ENCODE data around the gene FPR2. TPM values are rescaled to one million over a fixed set of nuclear protein-coding genes. Genes with fewer than 3 reads are reported as not detected.
A peak's percentile ranks its signal among the peaks of the same experiment; 100 is the strongest.
"Not testable (repeated sequence)": the region's sequence is repeated elsewhere in the genome, so short reads cannot be mapped to it uniquely, and the experiment has no call there.

The FPR2 gene
- total RNA-seq, 2 experiments from 2014 or later, result not detected

DNA sequence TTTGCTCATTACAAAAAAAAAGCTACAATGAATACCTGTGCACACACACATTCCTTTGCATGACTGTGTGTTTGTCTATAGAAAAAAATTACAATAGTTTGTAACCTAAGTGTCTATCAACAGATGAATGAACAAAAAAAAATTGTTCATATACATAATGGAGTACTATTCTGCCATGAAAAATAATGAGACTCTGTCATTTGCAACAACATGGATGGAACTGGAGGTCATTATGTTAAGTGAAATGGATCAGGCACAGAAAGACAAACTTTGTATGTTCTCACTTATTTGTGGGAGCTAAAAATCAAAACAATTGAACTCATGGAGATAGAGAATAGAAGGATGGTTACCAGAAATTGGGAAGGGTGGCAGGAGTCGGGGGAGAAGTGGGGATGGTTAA lies 15.6 kb downstream of the FPR2 start:
- CTCF ChIA-PET, result interaction anchor here (0.7 to 3.0 kb wide), 4 partner anchors 9 to 119 kb away, joined by 3 to 18 read pairs (median 4); no protein-coding TSS in a partner anchor
- not testable (repeated sequence) for H3K36me3 Mint-ChIP-seq (ENCODE audit: low read depth); DNase-seq; H3K4me3 Mint-ChIP-seq; H3K9me3 Mint-ChIP-seq; H3K4me1 Mint-ChIP-seq (ENCODE audit: low read depth); H3K27ac Mint-ChIP-seq
- intact Hi-C loops (cut with micrococcal nuclease), result loop anchor here (2.0 to 5.0 kb wide), 2 partner anchors 114 to 304 kb away; no protein-coding TSS in a partner anchor
- peaks cover 65% of the 10 kb centered on the region for H3K27me3 Mint-ChIP-seq (ENCODE audit: low read depth)

DNA sequence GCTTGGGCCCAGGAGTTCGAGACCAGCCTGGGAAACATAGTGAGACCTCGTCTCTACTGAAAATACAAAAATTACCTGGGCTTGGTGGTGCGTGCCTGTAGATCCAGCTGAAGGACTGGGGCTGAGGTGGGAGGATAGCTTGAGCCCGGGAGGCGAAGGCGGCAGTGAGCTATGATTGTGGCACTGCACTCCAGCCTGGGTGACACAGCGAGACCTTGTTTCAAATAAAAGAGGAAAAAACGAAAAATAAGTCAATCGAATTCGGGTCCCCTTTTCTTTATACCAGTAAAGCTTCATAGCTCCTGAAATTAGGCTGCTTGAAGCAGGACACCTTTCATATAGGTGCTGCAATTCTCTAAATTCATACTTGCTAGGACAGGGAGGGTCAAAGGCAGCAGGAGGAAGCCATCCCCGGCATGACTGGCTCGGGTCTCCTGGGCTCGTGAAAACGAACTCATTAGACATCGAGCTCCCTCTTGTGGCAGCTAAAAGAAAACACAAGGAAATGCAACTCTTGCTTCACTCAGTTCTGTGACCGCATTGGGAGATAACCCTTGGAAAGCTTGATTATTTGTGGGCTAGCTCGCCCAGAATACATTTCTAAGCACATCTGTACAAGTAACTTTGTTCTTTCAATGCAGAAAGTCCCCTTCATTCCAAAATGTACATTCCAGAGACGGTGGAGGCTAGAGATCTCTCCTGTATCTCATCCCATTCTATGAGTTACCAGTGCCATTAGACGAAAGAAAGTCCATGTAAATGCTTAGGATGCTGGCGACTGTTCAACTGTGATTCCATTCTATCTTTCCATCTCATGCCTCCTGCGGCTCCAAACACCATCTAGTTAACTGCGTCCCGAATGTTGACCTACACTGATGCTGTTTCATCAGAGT lies 16.8 kb downstream of the FPR2 start:
- no peaks in the 10 kb centered on the region for H3K4me1 Mint-ChIP-seq (ENCODE audit: low read depth)
- H3K4me3 Mint-ChIP-seq, result no peak overlapping the region
- H3K36me3 Mint-ChIP-seq (ENCODE audit: low read depth), result no peaks in the 10 kb centered on the region
- H3K27ac Mint-ChIP-seq, result no peak overlapping the region
- CTCF ChIA-PET, result interaction anchor here (0.6 to 3.0 kb wide), 17 partner anchors 10 to 1203 kb away, joined by 3 to 18 read pairs (median 3); partner anchors contain the start of gene VSIG10L
- DNase-seq, result peak; percentile 49
- H3K9me3 Mint-ChIP-seq, result no peaks in the 10 kb centered on the region
- H3K27me3 Mint-ChIP-seq (ENCODE audit: low read depth), result peaks cover 62% of the 10 kb centered on the region
- intact Hi-C loops (cut with micrococcal nuclease), result loop anchor here (2.0 to 5.0 kb wide), 2 partner anchors 116 to 305 kb away; no protein-coding TSS in a partner anchor

DNA sequence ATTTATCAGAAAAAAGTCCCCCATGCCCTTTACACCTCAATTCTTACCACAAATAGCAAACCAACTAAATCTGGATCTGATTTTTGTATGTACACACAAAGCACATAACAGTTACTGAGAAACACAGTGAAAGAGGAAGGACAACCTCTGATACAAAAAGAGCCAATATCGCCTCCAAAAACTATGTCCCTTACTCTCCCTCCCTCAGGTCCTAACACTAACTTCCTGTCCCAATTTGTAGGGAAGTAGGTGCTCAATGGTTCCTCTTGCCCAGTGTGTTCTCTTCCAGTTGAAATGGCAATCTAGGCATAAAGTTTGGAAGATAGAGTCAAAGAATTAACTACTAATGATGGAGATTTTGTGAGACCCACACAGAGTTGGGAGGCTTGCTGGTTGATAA lies 18.2 kb downstream of the FPR2 start:
- intact Hi-C loops (cut with micrococcal nuclease), result loop anchor here (5.0 kb wide), 1 partner anchor 117 kb away; no protein-coding TSS in a partner anchor
- no peaks in the 10 kb centered on the region for H3K4me1 Mint-ChIP-seq (ENCODE audit: low read depth)
- H3K36me3 Mint-ChIP-seq (ENCODE audit: low read depth), result no peaks in the 10 kb centered on the region
- H3K4me3 Mint-ChIP-seq, result no peak overlapping the region
- DNase-seq, result no peak
- H3K27ac Mint-ChIP-seq, result no peak overlapping the region
- H3K27me3 Mint-ChIP-seq (ENCODE audit: low read depth), result peaks cover 55% of the 10 kb centered on the region
- CTCF ChIA-PET, result no interaction called here
- no peaks in the 10 kb centered on the region for H3K9me3 Mint-ChIP-seq

DNA sequence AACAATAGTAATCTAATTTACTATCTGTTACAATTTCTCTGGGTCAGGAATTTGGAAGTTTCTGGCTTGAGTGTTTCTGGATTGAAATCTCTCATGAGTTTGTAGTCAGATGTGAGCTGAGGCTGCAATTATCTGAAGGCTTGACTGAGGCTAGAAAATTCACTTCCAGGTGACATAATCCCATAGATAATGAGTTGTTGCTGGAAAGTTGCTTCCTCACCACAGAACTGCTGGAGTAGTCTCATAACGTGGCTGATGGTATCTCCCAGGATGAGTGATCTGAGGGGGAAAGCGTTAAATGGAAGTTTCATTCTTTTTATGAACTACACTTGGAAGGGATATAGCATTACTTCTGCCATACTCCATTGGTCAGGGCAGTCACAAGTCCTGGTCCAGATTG lies 18.7 kb downstream of the FPR2 start:
- no peaks in the 10 kb centered on the region for H3K36me3 Mint-ChIP-seq (ENCODE audit: low read depth)
- H3K27me3 Mint-ChIP-seq (ENCODE audit: low read depth), result peaks cover 55% of the 10 kb centered on the region
- H3K4me3 Mint-ChIP-seq, result no peak overlapping the region
- no peaks in the 10 kb centered on the region for H3K4me1 Mint-ChIP-seq (ENCODE audit: low read depth)
- DNase-seq, result no peak
- no peaks in the 10 kb centered on the region for H3K9me3 Mint-ChIP-seq
- intact Hi-C loops (cut with micrococcal nuclease), result loop anchor here (5.0 to 10.0 kb wide), 2 partner anchors 117 to 455 kb away; no protein-coding TSS in a partner anchor
- no peak overlapping the region for H3K27ac Mint-ChIP-seq
- CTCF ChIA-PET, result no interaction called here

DNA sequence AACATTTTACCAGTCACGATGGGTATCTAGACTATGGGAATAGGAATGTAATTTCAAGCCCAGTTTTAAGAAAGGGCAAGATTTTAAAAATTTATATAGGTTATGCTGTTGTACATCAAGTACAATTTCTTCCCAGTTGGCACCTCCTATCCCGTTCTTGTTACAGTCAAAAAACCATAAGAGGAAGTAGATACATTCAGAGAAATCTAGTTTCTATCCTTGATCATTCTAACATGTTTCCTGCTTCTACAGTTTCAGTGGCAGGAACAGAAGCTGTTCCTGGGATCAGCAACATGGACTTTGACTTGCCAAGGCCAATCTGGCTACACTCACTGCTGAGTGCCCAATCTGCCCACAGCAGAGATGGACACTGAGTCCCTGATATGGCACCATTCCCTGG lies 19.3 kb downstream of the FPR2 start:
- CTCF ChIA-PET, result no interaction called here
- intact Hi-C loops (cut with micrococcal nuclease), result loop anchor here (10.0 kb wide), 1 partner anchor 455 kb away; no protein-coding TSS in a partner anchor
- H3K36me3 Mint-ChIP-seq (ENCODE audit: low read depth), result no peaks in the 10 kb centered on the region
- no peak overlapping the region for H3K27ac Mint-ChIP-seq
- H3K27me3 Mint-ChIP-seq (ENCODE audit: low read depth), result peaks cover 51% of the 10 kb centered on the region
- H3K4me1 Mint-ChIP-seq (ENCODE audit: low read depth), result no peaks in the 10 kb centered on the region
- H3K4me3 Mint-ChIP-seq, result no peak overlapping the region
- H3K9me3 Mint-ChIP-seq, result no peaks in the 10 kb centered on the region
- DNase-seq, result no peak

DNA sequence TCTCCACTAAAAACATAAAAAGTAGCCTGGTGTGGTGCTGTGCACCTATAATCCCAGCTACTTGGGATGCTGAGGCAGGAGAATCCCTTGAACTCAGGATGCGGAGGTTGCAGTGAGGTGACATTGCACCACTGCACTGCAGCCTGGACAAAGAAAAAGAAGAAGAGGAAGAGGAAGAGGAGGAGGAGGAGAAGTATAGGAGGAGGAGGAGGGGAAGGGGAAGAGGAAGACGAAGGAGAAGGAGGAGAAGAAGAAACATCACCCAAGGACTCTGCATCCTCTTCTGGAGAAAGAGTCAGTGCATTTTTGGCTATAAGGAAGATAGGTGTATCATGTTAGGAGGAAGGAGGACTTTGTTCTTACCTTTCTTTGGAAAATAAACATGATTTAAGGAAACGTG lies 21.0 kb downstream of the FPR2 start:
- CTCF ChIA-PET, result interaction anchor here (1.0 kb wide), 1 partner anchor 484 kb away, joined by 3 read pairs; no protein-coding TSS in a partner anchor
- DNase-seq, result no peak
- H3K4me1 Mint-ChIP-seq (ENCODE audit: low read depth), result no peaks in the 10 kb centered on the region
- intact Hi-C loops (cut with micrococcal nuclease), result loop anchor here (10.0 kb wide), 1 partner anchor 453 kb away; no protein-coding TSS in a partner anchor
- H3K27me3 Mint-ChIP-seq (ENCODE audit: low read depth), result peaks cover 36% of the 10 kb centered on the region
- H3K4me3 Mint-ChIP-seq, result no peak overlapping the region
- H3K27ac Mint-ChIP-seq, result no peak overlapping the region
- no peaks in the 10 kb centered on the region for H3K36me3 Mint-ChIP-seq (ENCODE audit: low read depth)
- no peaks in the 10 kb centered on the region for H3K9me3 Mint-ChIP-seq

DNA sequence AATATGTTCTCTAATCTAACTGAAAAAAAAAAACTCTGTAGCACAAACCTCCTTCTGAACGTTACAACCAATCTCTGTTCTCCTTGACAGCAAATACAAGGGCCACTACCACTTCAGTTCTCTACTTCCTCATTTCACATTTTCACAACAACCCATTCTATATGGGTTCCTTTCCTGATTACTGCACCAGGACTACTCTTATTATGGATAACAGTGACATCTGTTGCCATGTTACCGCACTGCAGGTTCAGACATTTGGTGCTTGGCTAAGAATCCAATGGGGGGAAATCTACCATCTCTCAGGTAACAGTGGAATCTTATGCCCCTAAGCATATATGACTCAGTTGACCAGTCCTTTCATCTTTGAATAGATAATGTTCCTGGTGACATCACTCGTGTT lies 22.4 kb downstream of the FPR2 start:
- peak; percentile 47 for DNase-seq
- Mint-ChIP-seq H3K27ac (no peak overlapping the region), H3K36me3 (ENCODE audit: low read depth) (no peaks in the 10 kb centered on the region), H3K9me3 (no peaks in the 10 kb centered on the region), H3K4me1 (ENCODE audit: low read depth) (no peaks in the 10 kb centered on the region), H3K27me3 (ENCODE audit: low read depth) (peaks cover 23% of the 10 kb centered on the region), H3K4me3 (no peak overlapping the region)
- intact Hi-C loops (cut with micrococcal nuclease), result loop anchor here (10.0 kb wide), 1 partner anchor 451 kb away; no protein-coding TSS in a partner anchor
- CTCF ChIA-PET, result no interaction called here

DNA sequence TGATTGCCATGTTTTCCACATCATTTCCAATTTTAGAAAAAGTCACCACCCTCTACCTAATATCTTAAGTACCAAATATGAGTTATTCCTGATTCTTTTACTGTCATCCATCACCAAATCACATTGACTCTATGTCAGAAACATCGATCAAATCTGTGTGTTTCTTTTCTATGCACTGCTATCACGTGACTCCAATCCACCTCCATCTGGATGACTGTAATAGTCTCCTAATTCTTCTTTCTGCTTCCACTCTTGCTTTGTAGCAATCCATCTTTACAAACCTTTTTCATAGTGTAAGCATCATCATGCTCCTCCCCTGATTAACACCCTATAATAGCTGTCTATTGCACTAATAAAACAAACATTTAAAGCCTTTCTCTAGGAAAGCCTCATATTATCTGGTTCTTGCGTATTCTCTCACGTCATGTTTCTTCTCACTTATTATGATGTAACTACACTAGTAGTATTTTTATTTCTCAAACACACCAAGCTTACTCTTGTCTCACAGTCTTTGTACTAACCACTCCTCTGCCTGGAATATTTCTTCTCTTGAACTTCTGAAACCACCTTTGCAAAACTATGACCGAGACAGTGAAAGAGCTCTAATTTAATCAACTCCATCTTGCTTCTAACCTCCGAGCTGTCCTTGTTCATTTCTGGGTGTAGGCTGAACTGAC lies 23.3 kb downstream of the FPR2 start:
- Mint-ChIP-seq H3K4me3 (no peak overlapping the region), H3K9me3 (no peaks in the 10 kb centered on the region), H3K4me1 (ENCODE audit: low read depth) (no peaks in the 10 kb centered on the region), H3K27me3 (ENCODE audit: low read depth) (peaks cover 20% of the 10 kb centered on the region), H3K36me3 (ENCODE audit: low read depth) (no peaks in the 10 kb centered on the region), H3K27ac (no peak overlapping the region)
- CTCF ChIA-PET, result interaction anchor here (0.6 kb wide), 1 partner anchor 1411 kb away, joined by 3 read pairs; no protein-coding TSS in a partner anchor
- DNase-seq, result no peak
- intact Hi-C loops (cut with micrococcal nuclease), result loop anchor here (2.0 to 10.0 kb wide), 2 partner anchors 79 to 451 kb away; no protein-coding TSS in a partner anchor

DNA sequence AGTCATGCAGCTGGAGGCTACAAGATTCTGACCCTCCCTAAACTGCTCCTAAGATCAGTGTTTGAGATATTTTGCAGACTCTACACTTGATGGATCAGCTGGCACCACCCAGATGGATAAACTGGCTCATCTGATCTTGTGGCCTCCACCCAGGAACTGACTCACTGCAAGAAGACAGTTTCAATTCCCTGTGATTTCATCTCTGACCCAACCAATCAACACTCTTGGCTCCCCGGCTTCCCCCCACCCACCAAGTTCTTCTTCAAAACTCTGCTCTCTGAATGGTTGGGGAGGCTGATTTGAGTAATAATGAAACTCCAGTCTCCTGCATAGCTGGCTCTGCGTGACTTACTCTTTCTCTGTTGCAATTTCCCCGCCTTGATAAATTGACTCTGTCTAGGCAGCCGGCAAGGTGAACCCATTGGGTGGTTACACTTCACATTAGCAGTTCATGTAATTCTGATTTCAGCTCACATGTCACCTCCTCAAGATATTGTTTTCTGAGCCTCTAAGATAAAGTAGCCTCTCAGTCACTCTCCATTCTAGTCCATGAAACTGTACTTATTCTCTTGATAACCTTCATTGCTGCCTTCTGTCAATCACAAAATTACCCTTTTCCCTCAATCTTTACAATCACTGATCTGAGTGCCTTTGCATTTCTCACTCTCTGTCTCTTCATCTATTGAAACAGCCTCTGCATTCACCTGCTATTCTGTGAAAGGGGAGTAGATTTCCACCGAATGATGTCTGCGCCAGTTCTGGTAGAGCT lies 24.1 kb downstream of the FPR2 start:
- peak; percentile 85 for DNase-seq
- H3K4me3 Mint-ChIP-seq, result no peak overlapping the region
- H3K36me3 Mint-ChIP-seq (ENCODE audit: low read depth), result no peaks in the 10 kb centered on the region
- CTCF ChIA-PET, result interaction anchor here (0.5 to 0.6 kb wide), 2 partner anchors 128 to 1410 kb away, joined by 3 to 4 read pairs; no protein-coding TSS in a partner anchor
- H3K27ac Mint-ChIP-seq, result no peak overlapping the region
- H3K4me1 Mint-ChIP-seq (ENCODE audit: low read depth), result no peaks in the 10 kb centered on the region
- H3K27me3 Mint-ChIP-seq (ENCODE audit: low read depth), result peaks cover 13% of the 10 kb centered on the region
- intact Hi-C loops (cut with micrococcal nuclease), result loop anchor here (2.0 to 10.0 kb wide), 2 partner anchors 80 to 450 kb away; no protein-coding TSS in a partner anchor
- H3K9me3 Mint-ChIP-seq, result no peaks in the 10 kb centered on the region

DNA sequence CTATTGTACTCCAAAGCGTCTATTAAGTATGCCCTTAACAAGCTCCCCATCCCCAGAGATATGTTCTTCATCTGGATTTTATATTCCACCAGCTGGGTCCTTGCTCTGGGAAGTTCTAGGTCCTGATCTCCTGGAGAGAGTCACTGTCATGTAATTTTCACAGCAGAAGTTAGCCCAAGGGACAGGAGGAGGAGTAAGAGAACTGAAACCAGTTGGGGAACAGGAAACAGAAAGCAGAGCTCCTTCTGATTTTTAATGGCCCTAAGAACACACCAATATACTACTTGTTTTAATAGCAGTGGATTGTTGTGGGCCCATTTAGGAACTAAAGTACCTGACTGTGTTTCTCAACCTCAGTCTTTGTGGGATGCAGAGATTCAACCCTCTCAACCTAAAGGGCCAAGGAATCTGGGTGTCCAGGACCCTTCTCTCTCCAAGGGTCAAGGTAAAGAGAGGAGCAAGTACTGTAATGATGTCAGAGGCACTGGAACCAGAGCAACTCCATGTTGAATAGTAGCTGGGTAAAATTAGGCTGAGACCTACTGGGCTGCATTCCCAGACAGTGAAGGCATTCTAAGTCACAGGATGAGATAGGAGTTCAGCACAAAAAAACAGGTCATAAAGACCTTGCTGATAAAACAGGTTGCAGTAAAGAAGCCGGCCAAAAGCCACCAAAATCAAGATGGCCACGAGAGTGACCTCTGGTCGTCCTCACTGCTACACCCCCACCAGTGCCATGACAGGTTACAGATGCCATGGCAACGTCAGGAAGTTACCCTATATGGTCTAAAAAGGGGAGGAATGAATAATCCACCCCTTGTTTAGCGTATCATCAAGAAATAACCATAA lies 25.9 kb downstream of the FPR2 start:
- Mint-ChIP-seq H3K4me1 (ENCODE audit: low read depth) (no peaks in the 10 kb centered on the region), H3K27ac (no peak overlapping the region), H3K9me3 (no peaks in the 10 kb centered on the region), H3K36me3 (ENCODE audit: low read depth) (no peaks in the 10 kb centered on the region), H3K4me3 (no peak overlapping the region), H3K27me3 (ENCODE audit: low read depth) (peaks cover 1% of the 10 kb centered on the region)
- no peak for DNase-seq
- CTCF ChIA-PET, result no interaction called here
- intact Hi-C loops (cut with micrococcal nuclease), result loop anchor here (10.0 kb wide), 1 partner anchor 448 kb away; no protein-coding TSS in a partner anchor

DNA sequence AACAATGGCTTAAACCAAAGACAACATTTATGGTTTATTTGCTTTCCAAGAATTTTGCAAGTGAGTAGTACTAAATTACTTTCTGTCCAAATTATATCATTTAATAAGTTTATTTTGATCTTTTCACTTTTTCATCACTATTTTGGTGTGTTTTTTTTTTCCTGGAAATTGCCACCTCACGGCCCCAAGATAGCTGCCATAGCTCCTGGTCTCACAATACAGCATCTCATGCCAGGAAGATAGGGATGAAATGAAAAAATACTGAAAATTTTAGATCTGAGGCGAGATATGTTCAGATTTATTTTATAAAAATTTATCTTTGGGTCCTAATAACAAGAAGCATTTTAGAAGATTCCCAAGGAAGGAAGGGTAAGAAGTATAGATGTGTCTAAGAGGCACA lies 27.0 kb downstream of the FPR2 start:
- Mint-ChIP-seq H3K9me3 (peaks cover 3% of the 10 kb centered on the region), H3K36me3 (ENCODE audit: low read depth) (no peaks in the 10 kb centered on the region), H3K4me1 (ENCODE audit: low read depth) (no peaks in the 10 kb centered on the region), H3K27me3 (ENCODE audit: low read depth) (no peaks in the 10 kb centered on the region), H3K4me3 (no peak overlapping the region), H3K27ac (no peak overlapping the region)
- CTCF ChIA-PET, result no interaction called here
- DNase-seq, result no peak
- intact Hi-C loops (cut with micrococcal nuclease), result loop anchor here (10.0 kb wide), 1 partner anchor 447 kb away; no protein-coding TSS in a partner anchor

Measured in activated naive CD4-positive, alpha-beta T cell treated with anti-CD3 and anti-CD28 coated beads for 36 hours (primary cell).